UCSD-AML1 (cell line): ENCODE measurements around the gene DCTD.

Experiments used
- DNase-seq: peaks from one replicate; lab custom pipeline; 2025; ENCODE audit not compliant: unreplicated experiment; lab: John Stamatoyannopoulos, UW

Gene DCTD

DNA sequence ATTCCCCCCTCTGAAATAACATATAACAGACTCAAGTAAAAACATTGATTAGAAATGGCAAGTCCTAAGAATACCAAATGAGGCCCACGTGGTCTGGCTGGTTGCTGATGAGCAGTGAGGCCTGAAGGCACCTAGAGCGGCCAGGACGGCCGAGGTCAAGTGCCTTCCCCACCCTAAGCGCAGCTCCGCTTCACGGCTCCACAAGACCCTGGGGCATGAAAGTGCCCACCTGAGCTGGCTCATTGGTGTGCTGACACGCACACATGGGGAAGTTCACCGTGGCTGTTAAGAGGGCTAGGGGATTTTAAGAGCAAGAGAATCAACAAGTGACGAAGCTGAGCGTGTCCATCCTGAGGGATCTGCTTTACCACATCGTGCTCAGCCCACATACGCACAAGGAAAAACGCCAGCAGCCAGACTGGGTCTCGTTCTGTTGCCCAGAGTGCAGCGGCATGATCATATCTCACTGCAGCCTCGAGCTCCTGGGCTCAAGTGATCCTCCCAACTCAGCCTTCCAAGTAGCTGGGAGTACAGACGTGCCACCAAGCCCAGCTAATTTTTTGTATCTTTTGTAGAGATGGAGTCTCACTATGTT, 22.4 kb downstream of the DCTD start:
- DNase-seq, result no peak

GRCh38 chr4:182893474-182894080, 23.6 kb downstream of the DCTD start:
- no peak for DNase-seq

DNA sequence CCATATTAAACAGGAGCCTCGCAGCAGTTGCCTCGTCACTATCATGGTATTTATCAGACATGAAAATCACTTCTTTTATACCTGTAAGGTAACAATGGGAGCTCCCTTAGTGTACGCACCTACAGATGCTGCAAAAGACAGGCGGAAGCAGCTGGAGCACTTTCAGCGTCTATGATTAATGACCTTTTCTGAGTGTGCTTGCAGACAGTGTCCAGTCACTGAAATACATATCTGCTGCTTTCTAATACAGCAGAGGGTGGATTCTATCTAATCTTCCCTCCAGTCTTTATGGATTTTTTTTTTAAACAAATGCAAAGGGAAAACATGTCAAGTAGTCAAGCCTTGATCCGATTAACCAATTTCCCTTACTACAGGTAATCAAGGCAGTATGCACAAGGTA, 24.1 kb downstream of the DCTD start:
- DNase-seq, result no peak

GRCh38 chr4:182890202-182890601, 27.0 kb downstream of the DCTD start:
- DNase-seq, result no peak

DNA sequence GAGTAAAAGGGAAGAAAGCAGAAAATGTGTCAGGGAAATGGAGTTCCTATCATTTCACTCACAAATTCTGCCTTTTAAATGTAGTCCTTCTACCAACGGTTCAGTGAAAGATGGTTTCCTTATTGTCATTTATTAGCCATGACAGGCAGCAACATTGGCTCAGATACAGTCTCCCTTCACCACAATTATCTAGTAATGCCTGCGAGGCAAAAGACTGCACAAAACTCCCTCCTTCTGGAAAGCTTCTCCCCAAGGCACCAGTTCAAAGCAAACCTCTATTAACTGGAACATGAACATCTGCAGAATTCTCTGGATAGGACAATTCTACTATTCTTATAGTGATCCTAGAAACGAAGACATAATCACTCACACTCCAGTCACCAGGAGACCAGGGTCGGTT, 28.3 kb downstream of the DCTD start:
- no peak for DNase-seq

DNA sequence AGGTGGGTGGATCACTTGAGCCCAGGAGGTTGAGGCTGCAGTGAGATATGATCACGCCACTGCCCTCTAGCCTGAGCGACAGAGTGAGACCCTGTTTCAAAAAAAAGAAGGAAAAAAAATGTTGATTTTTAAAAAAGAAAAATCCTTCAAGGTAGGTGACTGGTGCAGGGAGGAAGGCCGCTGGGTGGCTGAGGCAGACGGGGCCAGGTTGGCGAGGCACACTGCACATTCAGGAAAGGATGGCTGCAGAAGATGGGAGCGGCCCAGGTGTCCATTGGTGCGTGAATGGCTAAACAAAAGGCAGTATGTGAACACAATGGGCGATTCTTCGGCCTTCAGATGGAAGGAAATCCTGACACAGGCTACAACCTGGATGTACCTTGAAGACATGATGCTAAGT, 30.4 kb downstream of the DCTD start:
- no peak for DNase-seq

DNA sequence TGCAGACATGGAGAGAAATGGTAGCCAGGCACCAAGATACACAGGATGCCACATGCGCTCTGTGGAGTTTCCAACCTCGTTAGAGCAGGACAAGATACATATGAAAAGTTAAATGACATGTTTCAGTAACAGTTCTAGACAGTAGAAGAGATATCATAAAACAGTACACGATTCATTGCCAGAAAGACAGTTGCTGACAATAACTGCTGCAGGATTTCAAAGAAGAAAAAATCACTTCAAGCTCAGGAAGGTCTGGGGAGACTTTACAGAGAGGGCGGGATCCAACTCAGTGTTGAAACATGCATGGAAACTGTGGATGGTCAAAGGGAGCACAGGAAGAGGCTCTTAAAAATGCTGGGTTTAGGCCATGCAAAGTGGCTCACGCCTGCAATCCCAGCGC, 31.0 kb downstream of the DCTD start:
- DNase-seq, result no peak

DNA sequence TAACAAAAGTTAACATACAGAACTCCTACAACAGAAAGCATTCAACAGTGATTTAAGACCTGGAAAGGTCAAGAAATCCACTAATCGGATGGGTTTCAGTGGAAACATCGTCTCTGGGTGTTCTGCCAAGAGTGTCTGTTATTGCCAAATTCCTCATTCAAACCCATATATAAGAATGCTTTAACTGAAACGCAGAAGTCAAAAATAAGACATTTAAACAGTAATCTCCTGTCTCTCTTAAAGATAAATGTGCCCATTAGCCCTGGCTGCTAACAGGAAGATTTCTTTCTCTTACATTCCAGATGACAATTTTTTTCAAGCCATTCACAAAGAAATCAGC, 31.5 kb downstream of the DCTD start:
- no peak for DNase-seq

- DNase-seq, result no peak
Measured at GRCh38 chr4:182885022-182885737, 32.0 kb downstream of the DCTD start.

GRCh38 chr4:182884040-182884439, 33.1 kb downstream of the DCTD start:
- DNase-seq, result no peak

DNA sequence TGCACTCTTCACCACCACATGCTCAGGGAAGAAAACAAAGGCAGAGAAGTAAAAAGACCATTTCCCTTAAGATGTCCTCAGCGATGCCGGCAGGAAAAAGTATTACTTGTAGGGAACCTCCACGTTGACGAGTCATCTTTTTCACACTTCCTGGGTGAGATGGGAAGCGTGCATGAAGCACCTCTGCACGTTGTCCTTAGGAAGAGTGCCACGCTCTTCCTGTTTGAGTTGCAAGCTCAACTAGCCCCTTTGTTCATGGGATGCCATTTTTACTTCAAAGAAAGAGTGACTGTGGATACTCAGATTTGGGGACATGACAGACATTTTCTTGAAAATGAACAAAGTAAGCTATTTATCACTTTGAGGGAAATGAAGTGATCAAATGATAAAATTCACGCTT, 33.8 kb downstream of the DCTD start:
- DNase-seq, result no peak

DNA sequence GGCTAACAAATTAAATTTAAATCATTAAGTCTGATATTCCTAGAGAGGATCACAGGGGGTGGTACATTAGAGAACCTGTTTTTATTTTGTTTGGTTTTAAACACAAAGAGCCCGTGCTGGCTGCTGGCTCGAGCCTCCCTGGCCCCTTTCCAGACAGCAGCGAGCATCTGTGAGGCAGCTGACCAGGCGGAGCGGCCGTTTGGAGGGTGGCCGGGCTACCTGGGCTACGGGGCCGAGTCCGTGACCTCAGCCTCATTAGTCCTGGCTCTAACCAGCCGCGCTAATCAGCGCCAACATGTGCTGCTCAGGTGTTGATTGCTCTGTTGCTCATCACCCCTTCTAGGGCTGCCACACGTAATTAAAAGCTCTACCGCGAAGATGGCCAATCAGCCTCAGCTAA, 35.3 kb downstream of the DCTD start:
- DNase-seq, result no peak

DNA sequence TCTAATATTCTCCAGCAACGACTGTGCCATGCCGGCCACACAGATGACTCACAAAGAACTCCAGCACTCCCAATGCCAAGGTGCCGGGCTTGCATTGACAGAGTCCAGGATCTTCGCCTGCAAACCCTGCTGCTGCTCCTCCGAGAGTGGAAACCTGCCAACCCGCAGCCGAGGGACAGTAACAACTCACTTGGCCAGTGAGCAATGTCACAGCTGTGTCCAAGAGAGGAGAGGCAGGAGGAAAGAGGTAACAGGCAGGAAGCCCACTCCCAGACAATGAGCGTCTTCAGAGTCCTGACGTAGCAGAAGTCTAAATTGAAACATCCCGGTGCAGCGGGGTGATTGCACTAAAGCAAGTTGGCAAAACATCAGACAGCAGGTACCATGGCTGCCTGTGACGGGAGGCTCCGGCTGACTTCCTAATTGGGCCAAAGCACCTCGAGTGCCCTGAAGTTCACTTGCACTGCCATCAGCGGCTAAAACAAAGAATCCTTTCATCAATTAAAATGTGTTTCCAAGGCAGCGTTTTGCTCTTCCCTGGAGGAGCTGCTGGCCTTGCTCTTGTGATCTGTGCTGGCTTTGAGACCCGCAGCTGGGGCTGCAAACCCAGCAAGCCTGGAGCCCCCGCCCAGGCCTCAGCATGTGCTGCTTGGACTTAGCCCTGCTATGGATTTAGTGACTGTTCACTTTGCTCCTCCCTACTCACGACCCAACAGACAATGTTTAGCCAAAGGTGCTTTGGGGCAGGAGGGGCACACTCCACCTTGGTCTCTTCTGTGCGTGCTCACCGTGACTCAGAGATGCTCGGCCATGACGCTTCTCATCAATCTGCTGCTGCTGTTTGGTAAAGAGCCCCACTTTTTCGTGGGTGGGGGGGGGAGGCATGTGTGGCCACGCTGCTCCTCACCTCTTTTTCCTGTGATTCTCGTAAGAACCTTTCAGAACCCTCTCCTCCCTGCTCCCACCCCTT, 36.5 kb downstream of the DCTD start:
- DNase-seq, result no peak

DNA sequence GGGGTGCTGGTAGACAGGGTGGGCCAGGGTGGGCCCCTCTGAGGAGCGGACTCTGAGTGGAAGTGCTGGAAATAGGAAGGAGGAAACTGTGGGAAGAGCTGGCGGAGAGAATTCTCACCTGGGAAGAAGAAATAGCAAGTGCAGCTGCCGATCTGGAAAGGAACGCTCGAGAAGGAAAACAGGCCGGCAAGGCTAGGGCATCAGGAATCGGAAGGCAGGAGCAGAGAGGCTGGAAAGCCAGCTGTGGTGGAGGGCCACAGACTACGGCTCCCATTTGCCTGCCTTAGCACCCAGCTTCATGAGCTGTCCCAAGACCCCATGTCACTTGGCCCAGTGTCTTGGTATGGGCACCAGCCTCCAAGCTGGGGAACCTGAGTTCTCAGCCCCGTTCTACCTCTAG, 37.3 kb downstream of the DCTD start:
- no peak for DNase-seq

- DNase-seq, result no peak
Measured at GRCh38 chr4:182878633-182879495, 38.3 kb downstream of the DCTD start.

DNA sequence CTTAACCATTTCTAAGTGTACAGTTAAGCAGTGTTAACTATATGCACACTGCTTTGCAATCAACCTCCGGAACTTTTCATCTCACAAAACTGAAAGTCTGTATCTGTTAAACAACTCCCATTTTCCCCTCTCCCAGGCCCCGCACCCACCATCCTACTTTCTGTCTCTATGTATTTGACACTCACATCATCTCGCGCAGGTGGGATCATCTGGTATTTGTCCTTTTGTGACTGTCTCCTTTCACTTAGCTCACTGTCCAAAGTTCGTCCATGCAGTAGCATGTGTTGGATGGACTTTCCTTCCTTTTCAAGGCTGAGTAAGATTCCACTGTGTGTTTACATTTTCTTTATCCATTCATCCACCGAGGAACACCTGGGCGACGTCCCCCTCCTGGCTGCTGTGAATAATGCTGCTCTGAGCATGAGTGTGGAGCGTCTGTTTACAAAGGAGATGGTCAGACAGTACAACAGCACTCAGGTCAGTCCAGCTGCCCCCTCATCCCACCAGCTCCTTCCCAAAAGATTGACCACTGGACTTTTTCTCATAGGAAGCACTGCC, 39.8 kb downstream of the DCTD start:
- no peak for DNase-seq

- no peak for DNase-seq
Measured at GRCh38 chr4:182876427-182876826, 40.8 kb downstream of the DCTD start.

DNA sequence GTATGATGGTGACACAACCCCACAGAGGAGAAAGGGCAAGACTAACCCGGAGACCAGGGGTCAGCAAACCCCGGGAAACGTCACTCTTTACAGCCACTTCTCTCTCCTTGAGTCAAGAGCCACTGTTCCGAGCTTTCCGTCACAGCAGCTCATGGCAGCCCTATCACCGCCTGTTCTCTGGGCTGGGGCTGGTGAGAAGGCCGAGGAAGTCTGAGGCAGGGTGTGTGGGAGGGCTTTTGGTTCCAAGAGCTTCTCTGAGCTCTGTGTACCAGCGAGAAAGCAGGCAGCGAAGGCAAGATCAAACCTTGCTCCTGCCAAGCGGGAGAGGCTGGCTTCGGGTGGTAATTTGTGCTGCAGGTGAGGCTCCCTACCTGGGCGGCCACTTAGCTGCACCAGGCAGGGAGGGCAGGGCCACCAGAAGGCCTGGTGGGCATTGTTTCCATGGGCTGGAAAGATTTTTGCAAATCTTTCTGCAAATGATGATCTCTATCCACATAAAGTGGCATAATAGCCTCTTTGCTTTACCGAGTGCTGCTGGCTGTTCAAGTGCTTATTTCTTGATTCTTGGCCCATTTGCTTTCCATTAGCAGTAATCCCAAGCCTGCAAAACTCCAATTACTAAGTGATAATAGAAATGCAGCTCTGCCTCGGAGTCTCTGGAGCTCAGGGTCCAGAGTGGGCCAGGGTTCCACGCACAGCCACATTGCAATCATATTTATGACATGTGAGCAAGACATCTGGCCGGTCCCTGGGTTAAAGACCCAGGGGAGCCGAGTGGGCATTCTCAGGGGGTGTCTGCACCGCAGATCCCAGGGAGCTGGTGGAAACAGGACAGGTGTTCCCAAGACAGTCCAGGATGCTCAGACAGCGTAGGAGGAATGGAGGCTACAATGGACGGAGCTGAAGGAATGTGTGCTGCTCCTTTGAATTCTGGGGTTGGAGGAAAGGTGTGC, 41.5 kb downstream of the DCTD start:
- DNase-seq, result no peak

DNA sequence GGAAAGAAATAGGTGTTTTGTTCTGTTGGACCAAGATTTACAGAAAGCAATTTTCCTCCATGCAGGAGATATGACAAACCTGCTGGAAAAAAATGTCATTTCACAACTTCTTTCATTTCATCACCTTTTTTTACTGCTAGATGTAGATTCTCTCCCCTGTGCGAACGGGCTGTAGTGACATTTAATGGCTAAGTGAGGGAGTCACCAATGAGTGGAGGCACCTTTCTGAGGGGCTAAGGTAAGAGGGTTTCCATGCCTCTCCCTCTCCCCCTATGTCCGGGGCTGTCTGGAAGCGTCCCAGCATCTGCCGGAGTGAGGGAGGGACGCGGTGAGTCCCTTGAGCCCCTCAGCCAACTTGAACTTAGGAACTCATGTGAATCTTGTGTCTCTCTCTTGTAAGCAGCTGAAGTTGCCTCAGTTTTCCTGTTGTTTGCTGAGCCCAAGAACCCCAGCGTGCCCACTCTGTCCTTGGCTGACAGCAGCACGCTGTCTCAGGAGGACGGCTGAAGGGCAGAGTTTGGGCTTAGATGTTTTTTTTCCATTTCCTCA, 42.3 kb downstream of the DCTD start:
- DNase-seq, result no peak
